Osteocyte (in vitro differentiated cells): ENCODE results near the gene APOBEC3A. TPM values are rescaled to one million over a fixed set of nuclear protein-coding genes. Genes with fewer than 3 reads are reported as not detected.
"Not testable (repeated sequence)": the region's sequence is repeated elsewhere in the genome, so short reads cannot be mapped to it uniquely, and the experiment has no call there.

ENCODE experiments used
- DNase-seq: peaks from one replicate; pipeline ENCODE4 v3.0.0; 2021; ENCODE audit warnings: mixed read lengths; ENCODE audit not compliant: unreplicated experiment; ENCODE audit errors: extremely low spot score
- H3K27ac Mint-ChIP-seq: one replicate; pipeline ENCODE4 v1.8.0; 2021; ENCODE audit warnings: mild to moderate bottlenecking, mixed read lengths; ENCODE audit not compliant: unreplicated experiment
- H3K27me3 Mint-ChIP-seq: one replicate; pipeline ENCODE4 v1.8.0; 2021; ENCODE audit warnings: mixed read lengths; ENCODE audit not compliant: unreplicated experiment
- H3K36me3 Mint-ChIP-seq: one replicate; pipeline ENCODE4 v1.8.0; 2021; ENCODE audit warnings: mixed read lengths; ENCODE audit not compliant: unreplicated experiment
- H3K4me1 Mint-ChIP-seq: one replicate; pipeline ENCODE4 v1.8.0; 2021; ENCODE audit warnings: mixed read lengths; ENCODE audit not compliant: unreplicated experiment
- H3K4me3 Mint-ChIP-seq: one replicate; pipeline ENCODE4 v1.8.0; 2021; ENCODE audit warnings: mild to moderate bottlenecking, moderate library complexity, mixed read lengths; ENCODE audit not compliant: unreplicated experiment
- H3K9me3 Mint-ChIP-seq: one replicate; pipeline ENCODE4 v1.8.0; 2021; ENCODE audit warnings: mixed read lengths; ENCODE audit not compliant: unreplicated experiment
- total RNA-seq: library from RNA; stranded (reverse); gene quantifications from 2 replicates; pipeline ENCODE4 v1.2.1, GENCODE V29; 2021
- TF ChIP-seq, protein P1 (sequence below): fragments of 200-600 bp; sonication (generic); IDR thresholded peaks from 2 replicates; pipeline ENCODE4 v1.5.0; 2021; ENCODE audit warnings: antibody characterized with exemption, mild to moderate bottlenecking, moderate library complexity

APOBEC3A gene
- total RNA-seq, 1 donor from 2014 or later: not detected

DNA sequence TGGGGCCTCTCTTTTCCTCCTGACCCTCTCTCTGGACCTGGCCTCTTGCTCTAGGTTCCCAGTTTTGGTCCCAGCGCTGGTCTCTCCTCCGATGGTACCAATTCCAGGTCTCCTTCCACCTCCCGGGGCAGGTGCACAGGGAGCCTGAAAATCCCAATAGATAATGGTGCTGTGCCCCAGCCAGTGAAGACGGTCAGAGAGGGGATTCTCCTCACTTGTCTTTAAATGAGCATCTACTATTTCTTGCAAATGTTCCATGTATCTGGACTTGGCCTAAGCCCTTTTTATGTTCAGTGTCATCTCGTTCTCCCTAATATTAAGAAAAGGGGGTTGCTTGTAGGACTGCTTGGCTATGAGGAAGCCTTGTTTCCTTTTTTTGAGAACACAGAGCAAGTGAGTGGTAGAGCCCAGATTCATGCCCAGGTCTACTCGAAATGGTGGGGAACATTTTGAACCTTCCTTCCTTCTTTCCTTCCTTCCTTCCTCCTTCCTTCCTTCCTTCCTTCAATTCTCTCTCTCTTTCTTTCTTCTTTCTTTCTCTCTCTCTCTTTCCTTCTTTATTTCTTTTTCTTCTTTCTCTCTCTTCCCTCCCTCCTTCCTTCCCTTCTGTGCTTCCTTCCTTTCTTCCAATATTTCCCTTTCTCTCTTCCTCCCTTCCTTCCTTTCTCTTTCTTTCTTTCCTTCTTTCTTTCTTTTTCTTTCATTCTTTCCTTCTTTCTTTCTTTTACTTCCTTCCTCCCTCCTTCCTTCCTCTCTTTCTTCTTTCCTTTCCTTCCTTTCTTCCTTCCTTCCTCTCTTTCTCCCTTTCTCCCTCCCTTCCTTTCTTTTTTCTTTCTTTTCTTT lies 620 bp downstream of the APOBEC3A start:
- no peak overlapping the region for H3K27ac Mint-ChIP-seq
- H3K4me1 Mint-ChIP-seq: no peaks in the 10 kb centered on the region
- DNase-seq: no peak
- TF ChIP-seq, protein P1, sequence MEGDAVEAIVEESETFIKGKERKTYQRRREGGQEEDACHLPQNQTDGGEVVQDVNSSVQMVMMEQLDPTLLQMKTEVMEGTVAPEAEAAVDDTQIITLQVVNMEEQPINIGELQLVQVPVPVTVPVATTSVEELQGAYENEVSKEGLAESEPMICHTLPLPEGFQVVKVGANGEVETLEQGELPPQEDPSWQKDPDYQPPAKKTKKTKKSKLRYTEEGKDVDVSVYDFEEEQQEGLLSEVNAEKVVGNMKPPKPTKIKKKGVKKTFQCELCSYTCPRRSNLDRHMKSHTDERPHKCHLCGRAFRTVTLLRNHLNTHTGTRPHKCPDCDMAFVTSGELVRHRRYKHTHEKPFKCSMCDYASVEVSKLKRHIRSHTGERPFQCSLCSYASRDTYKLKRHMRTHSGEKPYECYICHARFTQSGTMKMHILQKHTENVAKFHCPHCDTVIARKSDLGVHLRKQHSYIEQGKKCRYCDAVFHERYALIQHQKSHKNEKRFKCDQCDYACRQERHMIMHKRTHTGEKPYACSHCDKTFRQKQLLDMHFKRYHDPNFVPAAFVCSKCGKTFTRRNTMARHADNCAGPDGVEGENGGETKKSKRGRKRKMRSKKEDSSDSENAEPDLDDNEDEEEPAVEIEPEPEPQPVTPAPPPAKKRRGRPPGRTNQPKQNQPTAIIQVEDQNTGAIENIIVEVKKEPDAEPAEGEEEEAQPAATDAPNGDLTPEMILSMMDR: no peak
- no peaks in the 10 kb centered on the region for H3K9me3 Mint-ChIP-seq
- no peak overlapping the region for H3K4me3 Mint-ChIP-seq
- H3K36me3 Mint-ChIP-seq: no peaks in the 10 kb centered on the region
- peaks cover 28% of the 10 kb centered on the region for H3K27me3 Mint-ChIP-seq

DNA sequence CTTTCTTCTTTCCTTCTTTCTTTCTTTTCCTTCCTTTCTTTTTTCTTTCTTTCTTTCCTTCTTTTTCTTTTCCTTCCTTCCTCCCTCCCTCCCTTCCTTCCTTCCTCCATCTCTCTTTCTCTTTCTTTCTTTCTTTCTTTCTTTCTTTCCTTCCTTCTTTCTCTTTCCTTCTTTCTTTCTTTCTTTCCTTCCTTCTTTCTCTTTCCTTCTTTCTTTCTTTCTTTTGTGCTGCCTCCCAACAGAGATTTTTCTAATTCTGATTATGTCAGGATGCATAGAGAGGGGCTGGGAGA lies 1.2 kb downstream of the APOBEC3A start:
- H3K27ac Mint-ChIP-seq, H3K4me1 Mint-ChIP-seq, H3K4me3 Mint-ChIP-seq, H3K9me3 Mint-ChIP-seq, H3K36me3 Mint-ChIP-seq, DNase-seq: not testable (repeated sequence)
- peaks cover 28% of the 10 kb centered on the region for H3K27me3 Mint-ChIP-seq

DNA sequence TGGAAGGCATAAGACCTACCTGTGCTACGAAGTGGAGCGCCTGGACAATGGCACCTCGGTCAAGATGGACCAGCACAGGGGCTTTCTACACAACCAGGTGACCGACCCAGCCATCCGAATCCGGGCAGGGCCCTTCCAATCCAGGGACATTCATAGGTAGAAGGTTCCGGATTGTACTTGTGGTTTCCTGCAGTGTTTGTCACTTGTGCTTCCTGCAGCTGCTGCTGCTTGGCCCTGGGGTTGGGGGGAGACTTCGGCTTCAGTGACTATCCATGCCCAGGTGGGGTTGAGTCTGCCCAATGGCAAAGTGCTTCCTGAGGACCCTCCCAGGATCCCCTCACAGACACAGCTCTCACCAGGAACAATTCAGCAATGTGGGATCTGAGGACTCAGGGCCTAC lies 2.2 kb downstream of the APOBEC3A start:
- Mint-ChIP-seq H3K4me1 (no peaks in the 10 kb centered on the region), H3K27me3 (peaks cover 24% of the 10 kb centered on the region), H3K27ac (no peak overlapping the region), H3K36me3 (no peaks in the 10 kb centered on the region), H3K4me3 (no peak overlapping the region), H3K9me3 (no peaks in the 10 kb centered on the region)
- TF ChIP-seq, protein P1: no peak
- DNase-seq: no peak

DNA sequence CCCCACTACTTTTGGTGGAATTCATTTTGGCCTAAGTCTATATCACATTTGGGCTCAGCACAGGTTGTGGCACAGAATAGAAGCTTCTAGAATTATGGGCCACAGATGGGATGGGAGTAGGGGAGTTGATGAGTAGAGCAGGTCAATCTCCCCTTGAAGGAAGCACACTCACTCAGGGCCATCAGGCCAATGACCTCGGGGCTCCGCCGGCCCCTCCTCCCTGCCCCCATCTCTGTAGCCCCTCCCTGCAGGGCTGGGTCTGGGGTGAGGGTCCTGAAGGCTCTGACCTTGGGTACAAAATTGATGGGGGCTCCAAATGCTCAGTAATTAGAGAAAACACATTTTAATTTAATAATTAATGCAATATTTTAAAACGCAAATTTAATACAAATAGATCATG lies 3.3 kb downstream of the APOBEC3A start:
- H3K4me1 Mint-ChIP-seq, H3K9me3 Mint-ChIP-seq, H3K4me3 Mint-ChIP-seq, DNase-seq, H3K27ac Mint-ChIP-seq, H3K36me3 Mint-ChIP-seq: not testable (repeated sequence)
- H3K27me3 Mint-ChIP-seq: peaks cover 28% of the 10 kb centered on the region

DNA sequence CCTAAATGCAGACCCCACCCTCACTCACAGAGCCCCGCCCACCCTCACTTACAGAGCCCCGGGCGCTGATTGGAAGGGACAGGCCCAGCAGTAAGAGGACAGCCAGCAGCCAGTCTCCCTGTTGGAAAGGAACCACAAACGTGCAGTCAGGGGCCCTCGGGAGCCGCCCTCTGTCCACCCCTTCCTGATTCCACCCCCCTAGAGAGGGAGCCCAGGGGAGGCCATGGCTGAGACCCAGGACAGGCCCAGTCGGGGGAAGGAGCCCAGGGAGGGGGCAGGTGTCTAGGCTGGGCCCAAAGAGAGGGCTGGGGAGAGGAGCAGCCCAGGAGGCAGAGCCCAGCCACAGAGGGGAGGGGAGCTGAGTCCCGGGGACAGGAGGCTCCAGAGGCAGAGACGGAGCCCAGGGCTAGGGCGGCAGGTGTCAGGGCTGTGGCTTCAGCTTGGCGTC lies 5.9 kb downstream of the APOBEC3A start:
- H3K4me1 Mint-ChIP-seq, H3K36me3 Mint-ChIP-seq, DNase-seq, H3K9me3 Mint-ChIP-seq, H3K4me3 Mint-ChIP-seq, H3K27ac Mint-ChIP-seq: not testable (repeated sequence)
- peaks cover 23% of the 10 kb centered on the region for H3K27me3 Mint-ChIP-seq

DNA sequence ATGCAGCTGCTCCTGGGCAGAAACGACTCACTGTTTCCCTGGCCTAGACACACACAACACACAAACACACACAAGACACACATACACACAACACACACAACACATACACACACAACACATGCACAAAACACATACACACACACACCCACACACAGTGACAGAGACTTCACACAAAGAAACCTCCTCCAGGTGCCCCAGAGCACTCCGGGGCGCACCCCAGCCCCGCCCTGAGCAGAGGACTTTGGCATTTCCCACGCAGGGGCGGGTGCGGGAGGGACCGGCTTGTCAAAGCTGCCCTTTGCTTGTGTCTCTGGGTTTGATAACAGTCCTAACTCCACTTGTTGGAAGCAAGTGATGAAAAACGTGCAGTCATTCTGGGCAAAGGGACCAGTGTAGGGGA lies 6.5 kb downstream of the APOBEC3A start:
- DNase-seq: no peak
- Mint-ChIP-seq H3K4me1 (no peaks in the 10 kb centered on the region), H3K4me3 (no peak overlapping the region), H3K27ac (no peak overlapping the region), H3K9me3 (no peaks in the 10 kb centered on the region), H3K36me3 (no peaks in the 10 kb centered on the region), H3K27me3 (peaks cover 22% of the 10 kb centered on the region)
- TF ChIP-seq, protein P1: no peak
